ENCODE results near the gene APOOL.
A peak's percentile ranks its signal among the peaks of the same experiment; 100 is the strongest.
"Not testable (repeated sequence)": the region's sequence is repeated elsewhere in the genome, so short reads cannot be mapped to it uniquely, and the experiment has no call there.

APOOL gene, protein sequence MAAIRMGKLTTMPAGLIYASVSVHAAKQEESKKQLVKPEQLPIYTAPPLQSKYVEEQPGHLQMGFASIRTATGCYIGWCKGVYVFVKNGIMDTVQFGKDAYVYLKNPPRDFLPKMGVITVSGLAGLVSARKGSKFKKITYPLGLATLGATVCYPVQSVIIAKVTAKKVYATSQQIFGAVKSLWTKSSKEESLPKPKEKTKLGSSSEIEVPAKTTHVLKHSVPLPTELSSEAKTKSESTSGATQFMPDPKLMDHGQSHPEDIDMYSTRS

DNA sequence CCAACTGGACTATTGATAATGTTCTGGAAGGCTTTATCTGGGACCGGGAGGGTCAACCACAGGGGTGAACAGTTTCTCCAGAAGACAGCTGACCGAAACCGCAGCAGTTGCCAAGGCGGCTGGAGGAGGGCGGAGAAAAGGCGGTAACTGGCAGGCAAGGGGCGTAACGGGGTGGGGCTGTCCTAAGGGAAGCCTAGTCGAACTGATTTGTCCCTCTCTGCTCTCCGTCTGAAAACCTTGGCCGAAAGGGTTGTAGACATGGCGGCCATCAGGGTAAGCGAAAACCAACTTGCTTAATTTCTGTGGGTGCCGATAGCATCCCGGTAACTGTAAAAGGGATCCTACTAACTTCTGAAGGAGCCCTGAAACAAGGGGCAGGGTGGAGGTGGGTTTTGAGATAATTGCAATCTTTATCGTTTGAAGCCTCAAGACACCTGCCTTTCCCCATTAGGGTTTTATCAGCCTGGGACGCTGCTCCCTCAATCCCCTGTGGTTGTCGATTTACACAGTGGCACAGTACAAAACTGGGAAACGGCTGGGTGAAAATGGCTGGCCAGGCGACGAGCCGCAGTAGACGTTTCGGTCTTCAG, at the start of gene APOOL:
TSS of gene APOOL (plus strand) at position 223 of the 590 bp plus-strand sequence. CDS start at position 259, 36 bp downstream.
- TF ChIP-seq, protein P1, sequence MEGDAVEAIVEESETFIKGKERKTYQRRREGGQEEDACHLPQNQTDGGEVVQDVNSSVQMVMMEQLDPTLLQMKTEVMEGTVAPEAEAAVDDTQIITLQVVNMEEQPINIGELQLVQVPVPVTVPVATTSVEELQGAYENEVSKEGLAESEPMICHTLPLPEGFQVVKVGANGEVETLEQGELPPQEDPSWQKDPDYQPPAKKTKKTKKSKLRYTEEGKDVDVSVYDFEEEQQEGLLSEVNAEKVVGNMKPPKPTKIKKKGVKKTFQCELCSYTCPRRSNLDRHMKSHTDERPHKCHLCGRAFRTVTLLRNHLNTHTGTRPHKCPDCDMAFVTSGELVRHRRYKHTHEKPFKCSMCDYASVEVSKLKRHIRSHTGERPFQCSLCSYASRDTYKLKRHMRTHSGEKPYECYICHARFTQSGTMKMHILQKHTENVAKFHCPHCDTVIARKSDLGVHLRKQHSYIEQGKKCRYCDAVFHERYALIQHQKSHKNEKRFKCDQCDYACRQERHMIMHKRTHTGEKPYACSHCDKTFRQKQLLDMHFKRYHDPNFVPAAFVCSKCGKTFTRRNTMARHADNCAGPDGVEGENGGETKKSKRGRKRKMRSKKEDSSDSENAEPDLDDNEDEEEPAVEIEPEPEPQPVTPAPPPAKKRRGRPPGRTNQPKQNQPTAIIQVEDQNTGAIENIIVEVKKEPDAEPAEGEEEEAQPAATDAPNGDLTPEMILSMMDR (conservative IDR thresholded peaks at IDR 0.05) = no peak

DNA sequence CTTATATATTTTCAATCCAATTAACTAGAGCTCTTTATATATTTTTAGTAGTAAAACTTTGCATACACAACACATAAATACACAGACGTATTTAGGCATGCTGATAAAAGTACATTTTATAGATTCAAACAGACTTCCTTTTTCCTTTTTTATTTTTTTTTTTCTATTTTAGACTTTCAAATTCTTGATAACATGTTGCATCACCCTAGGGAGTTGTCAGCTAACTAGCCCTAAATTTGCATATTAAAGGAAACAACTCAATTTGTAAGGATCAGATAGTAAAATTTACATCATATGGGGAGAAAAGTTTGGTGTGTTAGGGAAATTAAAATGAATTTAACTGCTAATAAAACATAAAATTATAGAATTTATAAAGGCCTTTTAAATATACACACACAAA, 47.4 kb upstream of the APOOL start:
- TF ChIP-seq, protein P1 (conservative IDR thresholded peaks at IDR 0.05) = no peak
- no peak overlapping the region for H3K27ac ChIP-seq

More for the DNA sequence above, at the start of gene APOOL:
- H3K27ac ChIP-seq = peak within 1 kb of the TSS; percentile 71

- H3K27ac ChIP-seq = no peak overlapping the region
- TF ChIP-seq, protein P1 (conservative IDR thresholded peaks at IDR 0.05) = no peak
These were observed 28.9 kb upstream of the APOOL start for GRCh38 chrX:84974803-84975202.

GRCh38 chrX:84991739-84992138, 11.9 kb upstream of the APOOL start:
- not testable (repeated sequence) for H3K27ac ChIP-seq

- no peak overlapping the region for H3K27ac ChIP-seq
- TF ChIP-seq, protein P1 (conservative IDR thresholded peaks at IDR 0.05) = no peak
These were observed 10.5 kb upstream of the APOOL start for GRCh38 chrX:84993150-84993549.

- H3K27ac ChIP-seq = no peak overlapping the region
- TF ChIP-seq, protein P1 (conservative IDR thresholded peaks at IDR 0.05) = no peak
These were observed 2.3 kb upstream of the APOOL start for GRCh38 chrX:85001344-85001743.

- TF ChIP-seq, protein P1 (conservative IDR thresholded peaks at IDR 0.05) = no peak
- H3K27ac ChIP-seq = peak overlapping the region; percentile 71
These were observed 578 bp downstream of the APOOL start for GRCh38 chrX:85004255-85004654.

GRCh38 chrX:85012098-85012497, 8.4 kb downstream of the APOOL start:
- TF ChIP-seq, protein P1 (conservative IDR thresholded peaks at IDR 0.05) = no peak
- H3K27ac ChIP-seq = no peak overlapping the region

GRCh38 chrX:85015351-85015750, 11.7 kb downstream of the APOOL start:
- H3K27ac ChIP-seq = not testable (repeated sequence)
